ENCODE measurements around the gene GATA2.

Gene GATA2

DNA sequence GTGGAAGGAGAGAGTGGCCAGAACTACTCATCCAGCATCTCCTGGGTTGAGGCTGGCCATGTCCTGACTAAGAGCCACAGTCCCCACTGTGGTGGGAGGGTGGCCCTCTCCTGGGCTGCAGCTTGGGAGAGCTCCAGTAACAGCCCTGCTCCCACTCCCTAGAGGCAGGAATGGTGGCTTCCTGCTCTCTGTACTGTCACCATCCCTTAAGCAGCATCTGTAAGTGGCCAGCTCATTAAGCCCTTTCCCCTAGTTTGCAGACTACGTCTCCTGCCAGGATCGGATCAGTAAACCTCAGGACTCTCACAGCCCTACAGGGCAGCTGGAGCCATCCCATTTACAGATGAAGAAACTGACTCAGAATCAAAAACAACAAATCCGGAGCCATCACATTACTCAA, 56.8 kb downstream of the GATA2 start:
- no peak for DNase-seq (ENCODE audit: low read depth in 2 of 3, low spot score in 1 of 3)

DNA sequence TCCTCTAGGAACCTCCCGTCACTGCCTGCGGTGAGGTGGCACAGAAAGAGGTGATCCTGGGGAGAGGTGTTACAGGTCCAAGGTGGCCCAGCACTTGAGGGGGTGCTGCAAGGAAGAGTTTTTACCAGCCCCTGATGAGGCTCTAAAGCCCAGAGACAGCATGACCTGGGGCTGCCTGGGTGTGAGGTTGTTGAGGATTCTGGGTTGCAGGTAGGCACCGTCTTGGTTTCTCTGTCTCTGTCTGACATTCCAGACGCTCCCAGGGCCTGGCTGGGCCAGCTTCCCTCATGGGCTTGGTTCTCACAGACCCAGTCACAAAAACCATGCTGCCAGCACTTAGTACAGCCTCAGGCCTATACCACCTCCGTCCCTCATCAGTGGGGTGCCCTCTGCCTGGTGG, 57.4 kb downstream of the GATA2 start:
- no peak for DNase-seq (ENCODE audit: low read depth in 2 of 3, low spot score in 1 of 3)

GRCh38 chr3:128435058-128435457, 57.9 kb downstream of the GATA2 start:
- no peak for DNase-seq (ENCODE audit: low read depth in 2 of 3, low spot score in 1 of 3)

DNA sequence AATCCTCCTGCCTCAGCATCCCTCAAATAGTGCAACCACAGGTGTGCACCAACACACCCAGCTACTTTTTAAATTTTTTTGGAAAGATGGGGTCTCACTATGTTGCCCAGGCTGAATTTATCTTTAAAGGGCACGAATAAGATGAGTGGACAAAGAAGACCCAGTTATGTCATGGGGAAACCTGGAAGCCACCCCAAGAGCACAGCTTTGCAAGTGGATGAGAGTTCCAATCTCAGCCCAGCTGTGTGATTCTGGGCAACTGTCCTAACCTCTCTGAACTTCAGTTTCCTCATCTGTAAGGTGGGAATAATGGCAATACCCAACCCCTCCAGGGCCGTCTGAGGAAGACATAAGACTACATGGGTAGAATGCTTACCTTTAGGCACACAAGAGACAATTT, 58.5 kb downstream of the GATA2 start:
- DNase-seq (ENCODE audit: low read depth in 2 of 3, low spot score in 1 of 3), result no peak

DNA sequence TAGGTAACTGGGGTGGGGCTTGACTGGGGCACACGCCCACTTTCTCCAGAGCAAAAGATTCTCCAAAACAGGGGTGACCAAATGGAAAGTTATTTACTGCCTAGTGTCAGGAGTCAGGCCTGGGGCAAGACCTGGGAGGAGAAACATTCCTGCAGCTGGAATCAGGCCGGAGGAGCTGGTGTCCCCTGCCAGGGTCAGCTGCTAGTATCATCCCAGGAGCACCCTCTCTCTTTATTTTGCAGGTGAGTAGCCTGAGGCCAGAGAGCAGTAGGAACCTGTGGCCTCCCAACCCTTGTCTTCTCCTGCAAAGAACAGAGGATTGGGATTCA, 59.2 kb downstream of the GATA2 start:
- DNase-seq (ENCODE audit: low read depth in 2 of 3, low spot score in 1 of 3), result no peak

DNA sequence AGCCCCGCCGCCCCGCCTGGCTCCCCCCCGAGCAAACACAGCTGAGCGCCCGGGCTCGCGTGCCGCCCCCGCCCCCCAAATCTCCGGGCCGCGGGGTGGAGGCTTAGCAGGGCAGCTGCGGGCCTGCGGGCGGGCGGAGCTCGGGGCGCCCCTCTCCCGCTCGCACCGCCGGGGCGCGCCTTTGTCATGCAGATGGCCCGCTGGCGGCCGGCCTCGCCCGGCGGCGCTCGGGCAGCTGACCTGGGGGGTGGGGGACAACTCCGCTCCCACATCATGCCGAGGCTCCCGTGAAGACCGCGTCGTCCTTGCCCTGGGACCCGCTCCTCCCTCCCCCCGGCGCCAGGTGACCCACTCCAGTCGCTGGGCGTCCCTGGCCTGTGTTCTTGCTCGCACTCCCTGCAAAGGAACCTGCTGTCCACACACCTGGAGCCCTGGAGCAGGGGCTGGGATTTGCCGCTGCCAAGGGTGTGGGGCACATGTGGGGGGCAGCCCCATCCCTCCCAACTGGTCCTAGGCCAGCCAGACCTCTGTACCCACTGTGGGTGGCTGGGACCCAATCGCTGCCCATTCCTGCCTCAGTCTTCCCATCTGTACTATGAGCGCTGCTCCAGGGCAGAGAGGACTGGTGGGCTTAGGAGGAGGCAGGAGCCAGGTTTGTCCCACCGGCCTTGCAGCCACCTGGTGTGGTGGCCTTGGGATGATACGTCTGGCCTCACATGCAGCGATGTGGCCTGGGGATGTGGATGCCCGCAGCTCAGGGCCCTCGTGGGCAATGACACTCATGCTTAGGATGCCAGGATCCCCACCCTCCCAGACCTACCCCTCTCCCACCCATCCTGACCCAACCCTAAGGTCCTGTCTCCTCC, 59.8 kb downstream of the GATA2 start:
- DNase-seq (ENCODE audit: low read depth in 2 of 3, low spot score in 1 of 3), result no peak

GRCh38 chr3:128432301-128432970, 60.6 kb downstream of the GATA2 start:
- no peak for DNase-seq (ENCODE audit: low read depth in 2 of 3, low spot score in 1 of 3)

- no peak for DNase-seq (ENCODE audit: low read depth in 2 of 3, low spot score in 1 of 3)
Measured at GRCh38 chr3:128431803-128432300, 61.1 kb downstream of the GATA2 start.

- DNase-seq (ENCODE audit: low read depth in 2 of 3, low spot score in 1 of 3), result no peak
Measured at GRCh38 chr3:128430731-128431130, 62.3 kb downstream of the GATA2 start.

DNA sequence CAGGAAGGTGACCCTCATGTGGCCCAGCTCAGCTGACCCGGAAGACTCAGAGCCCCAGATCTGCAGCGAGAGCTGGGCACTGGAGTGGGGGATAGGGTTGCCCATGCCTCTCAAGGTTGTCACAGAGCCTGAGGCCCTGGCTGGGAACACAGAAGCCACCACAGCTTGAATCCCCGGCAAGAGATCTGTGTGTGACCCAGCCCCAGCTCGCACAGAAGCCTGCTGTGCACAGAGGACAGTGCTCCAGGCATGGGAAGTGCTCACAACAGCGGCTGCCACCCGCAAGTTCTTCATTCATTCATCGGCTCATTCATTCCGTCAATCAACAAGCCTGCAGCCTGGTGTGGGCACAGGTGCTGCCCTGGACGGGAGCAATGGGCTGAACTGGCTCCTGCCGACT, 62.7 kb downstream of the GATA2 start:
- no peak for DNase-seq (ENCODE audit: low read depth in 2 of 3, low spot score in 1 of 3)

DNA sequence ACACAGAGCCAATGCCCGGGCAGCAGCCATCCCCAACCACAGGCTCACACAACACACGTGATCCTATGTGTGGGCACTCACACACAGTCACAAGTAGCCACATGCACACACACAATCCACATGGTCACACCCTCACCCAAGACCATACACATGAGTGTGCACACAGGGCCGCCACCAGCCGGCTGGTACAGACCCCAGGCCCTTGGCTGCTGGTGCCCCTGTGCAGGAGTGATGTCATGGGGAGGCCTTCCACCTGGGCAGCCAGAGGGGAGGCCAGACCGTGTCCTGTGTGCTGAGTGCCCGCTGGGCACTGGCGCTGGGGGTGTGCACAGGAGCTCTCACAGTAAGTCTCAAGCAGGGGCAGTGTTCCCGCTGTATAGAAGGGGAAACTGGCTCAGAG, 63.2 kb downstream of the GATA2 start:
- no peak for DNase-seq (ENCODE audit: low read depth in 2 of 3, low spot score in 1 of 3)
